ENCODE results near the gene DIAPH1.

The DIAPH1 gene

GRCh38 chr5:141558150-141558549, 60.6 kb downstream of the DIAPH1 start:
- Histone ChIP-seq H3K27ac (no peak overlapping the region; the same call in 1 of the 2 replicates), H3K4me1 (peaks cover 14% of the 10 kb centered on the region), H3K4me2 (peak overlapping the region; percentile 39), H3K27me3 (no peaks in the 10 kb centered on the region), H3K9me3 (no peaks in the 10 kb centered on the region), H3K4me3 (no peak overlapping the region), H3K36me3 (peaks cover 88% of the 10 kb centered on the region), H3K9ac (peak overlapping the region; percentile 13; the same call in 1 of the 2 replicates), H4K20me1 (no peaks in the 10 kb centered on the region)
- no peak for TF ChIP-seq Cebpa-rat (IDR thresholded peaks at IDR 0.05)

DNA sequence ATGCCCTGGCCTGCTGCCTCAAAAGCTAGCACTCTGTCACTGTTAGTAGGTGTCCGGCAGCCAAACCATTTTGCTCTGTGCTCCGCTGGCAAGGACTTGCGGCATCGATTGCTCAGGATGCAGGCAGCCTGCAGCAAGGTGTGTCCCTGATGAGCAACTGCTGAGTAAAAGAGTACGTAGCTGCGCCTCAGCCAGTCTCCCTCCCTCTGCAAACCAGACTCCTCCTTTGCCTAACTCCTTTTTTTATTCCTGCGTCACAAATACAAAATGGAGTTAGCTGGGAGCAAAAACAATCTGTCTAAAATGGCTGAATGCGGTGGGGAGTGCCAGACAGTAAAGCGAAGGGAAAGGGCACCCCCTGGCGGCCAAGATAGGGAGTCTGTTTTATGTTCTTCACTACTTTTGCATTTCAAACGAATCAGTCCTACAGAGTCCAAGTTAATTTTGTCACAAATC, 61.1 kb downstream of the DIAPH1 start:
- Histone ChIP-seq H3K4me1 (peaks cover 14% of the 10 kb centered on the region), H3K27me3 (no peaks in the 10 kb centered on the region), H3K36me3 (peaks cover 88% of the 10 kb centered on the region), H3K9me3 (no peaks in the 10 kb centered on the region), H3K27ac (peak overlapping the region; percentile 72), H3K9ac (peak overlapping the region; percentile 45; the same call in 1 of the 2 replicates), H3K4me2 (peak overlapping the region; percentile 29), H3K4me3 (no peak overlapping the region), H4K20me1 (no peaks in the 10 kb centered on the region)
- no peak for TF ChIP-seq Cebpa-rat (IDR thresholded peaks at IDR 0.05)

DNA sequence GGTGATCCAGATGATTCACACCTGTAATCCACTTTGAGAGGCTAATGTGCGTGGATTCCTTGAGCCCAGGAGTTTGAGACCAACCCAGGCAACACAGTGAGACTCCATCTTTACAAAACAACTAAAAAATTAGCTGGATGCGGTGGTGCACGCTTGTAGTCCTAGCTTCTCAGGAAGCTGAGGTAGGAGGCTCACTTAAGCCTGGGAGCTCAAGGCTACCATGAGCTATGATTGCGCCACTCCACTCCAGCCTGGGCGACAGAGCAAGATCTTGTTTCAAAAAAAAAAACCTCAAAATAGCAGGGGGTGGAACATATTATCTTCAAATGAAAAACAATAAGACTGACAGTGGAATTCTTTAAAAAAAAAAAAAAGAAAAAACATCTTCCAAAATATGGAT, 70.9 kb downstream of the DIAPH1 start:
- H3K4me1 ChIP-seq = no peaks in the 10 kb centered on the region; the same call in 1 of the 2 replicates
- TF ChIP-seq Cebpa-rat (IDR thresholded peaks at IDR 0.05) = no peak
- H3K27ac ChIP-seq = no peak overlapping the region
- no peak overlapping the region for H3K4me3 ChIP-seq
- H3K9me3 ChIP-seq = peaks cover 26% of the 10 kb centered on the region
- no peak overlapping the region for H3K4me2 ChIP-seq
- no peak overlapping the region for H3K9ac ChIP-seq
- no peaks in the 10 kb centered on the region for H3K27me3 ChIP-seq
- H3K36me3 ChIP-seq = peaks cover 93% of the 10 kb centered on the region
- no peaks in the 10 kb centered on the region for H4K20me1 ChIP-seq

- H4K20me1 ChIP-seq = no peaks in the 10 kb centered on the region
- H3K27ac ChIP-seq = no peak overlapping the region
- H3K9me3 ChIP-seq = peaks cover 26% of the 10 kb centered on the region
- H3K4me2 ChIP-seq = no peak overlapping the region
- TF ChIP-seq Cebpa-rat (IDR thresholded peaks at IDR 0.05) = no peak
- H3K4me3 ChIP-seq = no peak overlapping the region
- H3K27me3 ChIP-seq = no peaks in the 10 kb centered on the region
- H3K36me3 ChIP-seq = peaks cover 92% of the 10 kb centered on the region
- no peaks in the 10 kb centered on the region; the same call in 1 of the 2 replicates for H3K4me1 ChIP-seq
- H3K9ac ChIP-seq = no peak overlapping the region
These were observed 71.3 kb downstream of the DIAPH1 start for GRCh38 chr5:141547488-141547887.

- no peak overlapping the region for H3K4me3 ChIP-seq
- no peaks in the 10 kb centered on the region for H4K20me1 ChIP-seq
- TF ChIP-seq Cebpa-rat (IDR thresholded peaks at IDR 0.05) = no peak
- peaks cover 19% of the 10 kb centered on the region for H3K9me3 ChIP-seq
- no peaks in the 10 kb centered on the region for H3K27me3 ChIP-seq
- H3K4me2 ChIP-seq = no peak overlapping the region
- no peaks in the 10 kb centered on the region for H3K4me1 ChIP-seq
- no peak overlapping the region for H3K27ac ChIP-seq
- peaks cover 98% of the 10 kb centered on the region for H3K36me3 ChIP-seq
- H3K9ac ChIP-seq = no peak overlapping the region
These were observed 75.7 kb downstream of the DIAPH1 start for GRCh38 chr5:141543053-141543452.

GRCh38 chr5:141534492-141535213, 84.1 kb downstream of the DIAPH1 start:
- TF ChIP-seq Cebpa-rat (IDR thresholded peaks at IDR 0.05) = no peak
- no peaks in the 10 kb centered on the region for H4K20me1 ChIP-seq
- H3K4me2 ChIP-seq = no peak overlapping the region
- no peak overlapping the region for H3K9ac ChIP-seq
- no peak overlapping the region for H3K27ac ChIP-seq
- H3K9me3 ChIP-seq = no peaks in the 10 kb centered on the region
- peaks cover 97% of the 10 kb centered on the region for H3K36me3 ChIP-seq
- H3K4me3 ChIP-seq = no peak overlapping the region
- no peaks in the 10 kb centered on the region for H3K27me3 ChIP-seq
- peaks cover 26% of the 10 kb centered on the region for H3K4me1 ChIP-seq

DNA sequence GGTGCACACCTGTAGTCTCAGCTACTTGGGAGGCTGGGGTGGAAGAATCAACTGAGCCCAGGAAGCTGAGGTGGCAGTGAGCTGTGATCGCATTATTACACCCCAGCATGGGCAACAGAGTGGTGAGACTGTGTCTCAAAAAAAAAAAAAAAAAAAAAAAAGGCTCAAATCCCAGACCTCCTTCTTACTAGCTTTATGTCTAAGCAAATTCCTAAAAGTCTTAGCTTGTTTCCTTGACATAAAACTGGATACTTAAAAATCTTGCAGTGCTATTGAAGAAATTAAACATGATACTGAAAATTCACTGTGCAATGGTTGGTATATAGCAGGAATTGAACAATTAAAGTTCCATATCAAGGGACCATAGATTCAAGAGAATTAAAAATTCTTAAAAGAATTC, 84.9 kb downstream of the DIAPH1 start:
- no peak overlapping the region for H3K27ac ChIP-seq

DNA sequence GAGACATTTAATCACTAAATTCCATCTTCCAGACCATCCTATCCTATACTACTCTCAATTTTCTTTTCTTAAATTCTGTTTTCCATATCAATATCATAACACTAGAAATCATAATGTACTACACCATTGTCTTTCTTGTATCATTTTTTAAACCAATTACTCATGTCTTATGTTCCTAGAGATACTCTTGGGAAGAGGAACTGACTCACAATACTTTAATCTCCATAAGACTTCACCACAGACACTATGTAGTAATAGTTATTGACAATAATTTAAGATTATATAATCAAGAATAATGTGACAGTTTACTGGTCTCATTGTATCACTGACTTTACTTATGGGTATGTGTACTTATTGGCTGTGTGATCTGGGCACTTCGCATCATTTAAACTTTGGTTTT, 86.1 kb downstream of the DIAPH1 start:
- Histone ChIP-seq H3K36me3 (peaks cover 98% of the 10 kb centered on the region), H3K27ac (no peak overlapping the region), H3K4me1 (peaks cover 46% of the 10 kb centered on the region), H4K20me1 (no peaks in the 10 kb centered on the region), H3K4me3 (no peak overlapping the region), H3K27me3 (no peaks in the 10 kb centered on the region), H3K9me3 (no peaks in the 10 kb centered on the region), H3K9ac (no peak overlapping the region), H3K4me2 (no peak overlapping the region)
- TF ChIP-seq Cebpa-rat (IDR thresholded peaks at IDR 0.05) = no peak

More for the DNA sequence above, 84.9 kb downstream of the DIAPH1 start:
- H3K36me3 ChIP-seq = peaks cover 97% of the 10 kb centered on the region
- no peak overlapping the region for H3K9ac ChIP-seq
- H3K4me2 ChIP-seq = no peak overlapping the region
- no peak overlapping the region for H3K4me3 ChIP-seq
- H4K20me1 ChIP-seq = no peaks in the 10 kb centered on the region
- no peak for TF ChIP-seq Cebpa-rat (IDR thresholded peaks at IDR 0.05)
- peaks cover 34% of the 10 kb centered on the region for H3K4me1 ChIP-seq
- H3K9me3 ChIP-seq = no peaks in the 10 kb centered on the region
- H3K27me3 ChIP-seq = no peaks in the 10 kb centered on the region

- peaks cover 70% of the 10 kb centered on the region for H3K4me1 ChIP-seq
- no peak for TF ChIP-seq Cebpa-rat (IDR thresholded peaks at IDR 0.05)
- no peaks in the 10 kb centered on the region for H4K20me1 ChIP-seq
- H3K36me3 ChIP-seq = peaks cover 97% of the 10 kb centered on the region
- no peaks in the 10 kb centered on the region for H3K27me3 ChIP-seq
- peak overlapping the region; percentile 59; the same call in 1 of the 2 replicates for H3K27ac ChIP-seq
- H3K4me3 ChIP-seq = no peak overlapping the region
- peak overlapping the region; percentile 40; the same call in 1 of the 2 replicates for H3K9ac ChIP-seq
- H3K4me2 ChIP-seq = peak overlapping the region; percentile 58
- H3K9me3 ChIP-seq = no peaks in the 10 kb centered on the region
These were observed 88.9 kb downstream of the DIAPH1 start for GRCh38 chr5:141529873-141530272.

DNA sequence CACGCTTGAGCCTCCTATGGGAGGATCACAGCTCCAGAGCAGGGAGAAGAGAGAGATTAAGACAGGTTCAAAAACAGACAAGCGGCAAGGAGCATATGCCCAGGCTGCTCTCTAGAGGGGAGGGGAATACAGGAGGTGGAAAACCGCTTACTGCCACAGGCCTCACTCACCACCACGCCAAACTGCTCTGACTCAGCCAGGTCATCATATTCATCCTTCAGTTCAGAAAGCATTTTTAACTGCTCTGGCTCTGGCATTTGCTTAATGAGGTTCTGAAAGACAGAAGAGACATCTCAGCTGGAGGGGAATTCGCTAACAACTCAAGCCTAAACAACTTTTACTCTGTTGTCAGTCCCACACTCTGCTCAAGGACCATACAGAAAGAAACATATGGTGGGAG, 89.8 kb downstream of the DIAPH1 start:
- Histone ChIP-seq H3K9me3 (no peaks in the 10 kb centered on the region), H3K27me3 (no peaks in the 10 kb centered on the region), H3K4me3 (no peak overlapping the region), H4K20me1 (no peaks in the 10 kb centered on the region), H3K4me2 (peak overlapping the region; percentile 58), H3K9ac (peak overlapping the region; percentile 40; the same call in 1 of the 2 replicates), H3K27ac (peak overlapping the region; percentile 59), H3K36me3 (peaks cover 94% of the 10 kb centered on the region), H3K4me1 (peaks cover 78% of the 10 kb centered on the region)
- TF ChIP-seq Cebpa-rat (IDR thresholded peaks at IDR 0.05) = no peak
